ENCODE data around the gene ACBD4.

- TF ChIP-seq CTCF (IDR thresholded peaks at IDR 0.05; ENCODE audit: low read depth, low read length, poor library complexity, severe bottlenecking) (no peak), EZH2phosphoT487 (IDR thresholded peaks at IDR 0.05; ENCODE audit: borderline replicate concordance, low read length) (no peak)
Measured at GRCh38 chr17:45117848-45118646, 17.4 kb upstream of the ACBD4 start.

Data from DOHH2 (cell line).